Measurements from ENCODE around the gene CYP27C1.
"Not testable (repeated sequence)": the region's sequence is repeated elsewhere in the genome, so short reads cannot be mapped to it uniquely, and the experiment has no call there.

Gene CYP27C1

GRCh38 chr2:127220102-127220767, at the start of gene CYP27C1:
CYP27C1 (minus strand) TSS chr2:127220299; CDS start chr2:127220270, 29 bp downstream.
- peak in 1 of 2 experiments; percentile 10 for DNase-seq

GRCh38 chr2:127261804-127262406, 41.8 kb upstream of the CYP27C1 start:
- no peak for DNase-seq

GRCh38 chr2:127259355-127259754, 39.3 kb upstream of the CYP27C1 start:
- no peak for DNase-seq

GRCh38 chr2:127256866-127257265, 36.8 kb upstream of the CYP27C1 start:
- DNase-seq = no peak

- DNase-seq = no peak
Observed at GRCh38 chr2:127256381-127256780, 36.3 kb upstream of the CYP27C1 start.

GRCh38 chr2:127255721-127256120, 35.6 kb upstream of the CYP27C1 start:
- no peak for DNase-seq

- DNase-seq = no peak
Observed at GRCh38 chr2:127255146-127255545, 35.0 kb upstream of the CYP27C1 start.

GRCh38 chr2:127254386-127254981, 34.4 kb upstream of the CYP27C1 start:
- DNase-seq = no peak

GRCh38 chr2:127241184-127241583, 21.1 kb upstream of the CYP27C1 start:
- DNase-seq = not testable (repeated sequence)

- DNase-seq = no peak
Observed at GRCh38 chr2:127239395-127239794, 19.3 kb upstream of the CYP27C1 start.

GRCh38 chr2:127237768-127238167, 17.7 kb upstream of the CYP27C1 start:
- DNase-seq = not testable (repeated sequence)

- no peak for DNase-seq
Observed at GRCh38 chr2:127235082-127235702, 15.1 kb upstream of the CYP27C1 start.

GRCh38 chr2:127233710-127234109, 13.6 kb upstream of the CYP27C1 start:
- DNase-seq = no peak

GRCh38 chr2:127231130-127231865, 11.2 kb upstream of the CYP27C1 start:
- DNase-seq = no peak

- no peak for DNase-seq
Observed at GRCh38 chr2:127229555-127229954, 9.5 kb upstream of the CYP27C1 start.

- DNase-seq = no peak
Observed at GRCh38 chr2:127228102-127228501, 8.0 kb upstream of the CYP27C1 start.

- DNase-seq = not testable (repeated sequence)
Observed at GRCh38 chr2:127227264-127227660, 7.2 kb upstream of the CYP27C1 start.

- DNase-seq = peak; percentile 63 to 75
Observed at GRCh38 chr2:127226520-127227263, 6.6 kb upstream of the CYP27C1 start.

- no peak for DNase-seq
Observed at GRCh38 chr2:127226132-127226519, 6.0 kb upstream of the CYP27C1 start.

GRCh38 chr2:127225186-127225960, 5.3 kb upstream of the CYP27C1 start:
- DNase-seq = no peak

GRCh38 chr2:127224135-127224534, 4.0 kb upstream of the CYP27C1 start:
- DNase-seq = not testable (repeated sequence)
